ENCODE measurements around the gene ADK. TPM values are rescaled to one million over a fixed set of nuclear protein-coding genes. Genes with fewer than 3 reads are reported as not detected.

The ADK gene
- total RNA-seq, 2 experiments from 2014 or later, result 26.4 to 31.1 TPM

- intact Hi-C loops (cut with micrococcal nuclease; ENCODE audit: unreplicated experiment), result no loop called here
- CTCF ChIA-PET (ENCODE audit: unreplicated experiment), result no interaction called here
- BruUV-seq (replicated peaks), result no TSS peak
- no peaks in the 10 kb centered on the region for H3K9me2 ChIP-seq (ENCODE audit: insufficient read depth, low read length)
- H3K4me1 ChIP-seq (ENCODE audit: insufficient read depth, low read length, poor library complexity, severe bottlenecking), result no peaks in the 10 kb centered on the region
- no peaks in the 10 kb centered on the region for H3K36me3 ChIP-seq (ENCODE audit: insufficient read depth, low read length)
- H4K20me1 ChIP-seq (ENCODE audit: insufficient read depth, low read length), result no peaks in the 10 kb centered on the region
- no peak overlapping the region for H3K4me2 ChIP-seq (ENCODE audit: low read length)
- H3K79me2 ChIP-seq (ENCODE audit: insufficient read depth, low read depth, low read length), result no peaks in the 10 kb centered on the region
- no peak for DNase-seq (ENCODE audit: low spot score)
- no peak overlapping the region for H2AFZ ChIP-seq (ENCODE audit: low read length)
- no peak overlapping the region for H3K27ac ChIP-seq (ENCODE audit: low read depth, low read length, poor library complexity, severe bottlenecking)
- H3K4me3 ChIP-seq (ENCODE audit: low read depth, low read length, poor library complexity, severe bottlenecking), result no peak overlapping the region
- POLR2A ChIA-PET, result interaction anchor here (0.6 to 1.2 kb wide), 5 partner anchors 24 to 1620 kb away, joined by 3 to 4 read pairs (median 3); no protein-coding TSS in a partner anchor
- TF ChIP-seq EZH2phosphoT487 (IDR thresholded peaks at IDR 0.05; ENCODE audit: borderline replicate concordance, low read depth, low read length) (no peak), CTCF (conservative IDR thresholded peaks at IDR 0.05; ENCODE audit: low read length) (no peak)
- no peaks in the 10 kb centered on the region for H3K9me3 ChIP-seq (ENCODE audit: low read length)
Measured at GRCh38 chr10:74596713-74597112, 445.7 kb downstream of the ADK start.

GRCh38 chr10:74598891-74599566 lies 448.0 kb downstream of the ADK start:
- Histone ChIP-seq H2AFZ (ENCODE audit: low read length) (no peak overlapping the region), H3K9me3 (ENCODE audit: low read length) (no peaks in the 10 kb centered on the region), H3K4me3 (ENCODE audit: low read depth, low read length, poor library complexity, severe bottlenecking) (no peak overlapping the region), H3K9me2 (ENCODE audit: insufficient read depth, low read length) (no peaks in the 10 kb centered on the region), H3K36me3 (ENCODE audit: insufficient read depth, low read length) (no peaks in the 10 kb centered on the region), H3K79me2 (ENCODE audit: insufficient read depth, low read depth, low read length) (no peaks in the 10 kb centered on the region), H3K4me1 (ENCODE audit: insufficient read depth, low read length, poor library complexity, severe bottlenecking) (no peaks in the 10 kb centered on the region), H4K20me1 (ENCODE audit: insufficient read depth, low read length) (no peaks in the 10 kb centered on the region), H3K4me2 (ENCODE audit: low read length) (no peak overlapping the region), H3K27ac (ENCODE audit: low read depth, low read length, poor library complexity, severe bottlenecking) (no peak overlapping the region)
- intact Hi-C loops (cut with micrococcal nuclease; ENCODE audit: unreplicated experiment), result no loop called here
- no TSS peak for BruUV-seq (replicated peaks)
- POLR2A ChIA-PET, result interaction anchor here (0.7 to 1.2 kb wide), 2 partner anchors 10 to 15 kb away, joined by 4 to 5 read pairs; no protein-coding TSS in a partner anchor
- no peak for DNase-seq (ENCODE audit: low spot score)
- CTCF ChIA-PET (ENCODE audit: unreplicated experiment), result no interaction called here
- no peak for TF ChIP-seq CTCF (conservative IDR thresholded peaks at IDR 0.05; ENCODE audit: low read length)
- no peak for TF ChIP-seq EZH2phosphoT487 (IDR thresholded peaks at IDR 0.05; ENCODE audit: borderline replicate concordance, low read depth, low read length)

- Histone ChIP-seq H3K36me3 (ENCODE audit: insufficient read depth, low read length) (no peaks in the 10 kb centered on the region), H3K79me2 (ENCODE audit: insufficient read depth, low read depth, low read length) (no peaks in the 10 kb centered on the region), H3K4me1 (ENCODE audit: insufficient read depth, low read length, poor library complexity, severe bottlenecking) (no peaks in the 10 kb centered on the region), H3K4me3 (ENCODE audit: low read depth, low read length, poor library complexity, severe bottlenecking) (no peak overlapping the region), H3K4me2 (ENCODE audit: low read length) (no peak overlapping the region), H2AFZ (ENCODE audit: low read length) (no peak overlapping the region), H4K20me1 (ENCODE audit: insufficient read depth, low read length) (no peaks in the 10 kb centered on the region), H3K27ac (ENCODE audit: low read depth, low read length, poor library complexity, severe bottlenecking) (no peak overlapping the region), H3K9me3 (ENCODE audit: low read length) (no peaks in the 10 kb centered on the region), H3K9me2 (ENCODE audit: insufficient read depth, low read length) (no peaks in the 10 kb centered on the region)
- ChIA-PET CTCF (ENCODE audit: unreplicated experiment) (no interaction called here), POLR2A (interaction anchor here (0.6 to 1.2 kb wide), 3 partner anchors 11 to 637 kb away, joined by 4 to 5 read pairs (median 5); no protein-coding TSS in a partner anchor)
- TF ChIP-seq CTCF (conservative IDR thresholded peaks at IDR 0.05; ENCODE audit: low read length) (no peak), EZH2phosphoT487 (IDR thresholded peaks at IDR 0.05; ENCODE audit: borderline replicate concordance, low read depth, low read length) (no peak)
- DNase-seq (ENCODE audit: low spot score), result no peak
- intact Hi-C loops (cut with micrococcal nuclease; ENCODE audit: unreplicated experiment), result no loop called here
- BruUV-seq (replicated peaks), result no TSS peak
Measured at GRCh38 chr10:74599672-74600071, 448.7 kb downstream of the ADK start.

Measured in OCI-LY7 (cell line).